Neural cell (in vitro differentiated cells): ENCODE results near the gene PPP2R2B.

Experiments
- CTCF ChIP-seq: fragments of 450-650 bp; IDR thresholded peaks from 2 replicates; pipeline ENCODE4 v1.5.1; 2014; ENCODE audit warnings: antibody characterized with exemption, mild to moderate bottlenecking, moderate library complexity; ENCODE audit not compliant: poor library complexity, severe bottlenecking
- RAD21 ChIP-seq: fragments of 450-650 bp; conservative IDR thresholded peaks from 2 replicates; pipeline ENCODE4 v1.6.1; 2014; ENCODE audit warnings: antibody characterized with exemption, mild to moderate bottlenecking, moderate library complexity

GRCh38 chr5:146671561-146672295 lies 206.8 kb downstream of the PPP2R2B start:
- TF ChIP-seq CTCF (no peak), RAD21 (no peak)
